Tibial artery (tissue), 4 donors: ENCODE data around the gene QSOX1.

Source experiments
- DNase-seq, 2 donors: peaks; one replicate each; pipeline ENCODE4 v3.0.0-alpha.2; 2019
- H3K27ac ChIP-seq, 2 donors: fragments of 200-600 bp; sonication (generic) in 1 of 2; 1 replicate in 1 of 2; 2 replicates in 1 of 2; pipeline ENCODE4 v1.5.1; 2018 to 2019; ENCODE audit warnings: mild to moderate bottlenecking in 1 of 2
- H3K27me3 ChIP-seq, 2 donors: fragments of 200-600 bp; sonication (generic) in 1 of 2; one replicate each; pipeline versions ENCODE4 v1.5.1 to v1.6.0; 2016 to 2019
- H3K36me3 ChIP-seq, 3 donors: fragments of 200-600 bp; sonication (generic) in 2 of 3; one replicate each; pipeline ENCODE4 v1.5.1; 2016 to 2019; ENCODE audit warnings: mild to moderate bottlenecking in 2 of 3
- H3K4me1 ChIP-seq, 4 donors: fragments of 200-600 bp; sonication (generic) in 2 of 4; 1 replicate in 3 of 4; 2 replicates in 1 of 4; pipeline ENCODE4 v1.5.1; 2016 to 2019
- H3K4me3 ChIP-seq, 2 donors: fragments of 200-600 bp; sonication (generic) in 1 of 2; 1 replicate in 1 of 2; 2 replicates in 1 of 2; pipeline ENCODE4 v1.5.1; 2018 to 2019; ENCODE audit warnings: mild to moderate bottlenecking in 2 of 2
- H3K9me3 ChIP-seq, 3 donors: fragments of 200-600 bp; sonication (generic) in 1 of 3; one replicate each; pipeline ENCODE4 v1.5.1; 2016 to 2019
- CTCF ChIP-seq, 2 experiments: fragments of 200-600 bp in 1 of 2; fragments of 450-650 bp in 1 of 2; IDR thresholded peaks; one replicate each; pipeline ENCODE4 v1.5.1; 2017 to 2019; ENCODE audit warnings: antibody characterized with exemption in 2 of 2, mild to moderate bottlenecking in 1 of 2, moderate library complexity in 1 of 2
- intact Hi-C: fragments of 100-400 bp; cut with DNase I; formaldehyde crosslinking; loops from one replicate; pipeline ENCODE4 v1.15.0; 2023; ENCODE audit warnings: low total_unique reads

Gene QSOX1

GRCh38 chr1:180218806-180219765 lies 64.4 kb downstream of the QSOX1 start:
- intact Hi-C loops, result no loop called here
- Histone ChIP-seq H3K9me3 (no peaks in the 10 kb centered on the region), H3K27ac (no peak overlapping the region), H3K27me3 (peaks cover 0 to 17% of the 10 kb centered on the region in 2 donors), H3K36me3 (no peaks in the 10 kb centered on the region), H3K4me1 (no peaks in the 10 kb centered on the region), H3K4me3 (no peak overlapping the region)
- no peak for TF ChIP-seq CTCF (IDR thresholded peaks at IDR 0.05)
- peak in 1 of 2 donors; percentile 51 for DNase-seq

- Histone ChIP-seq H3K4me3 (no peak overlapping the region), H3K27ac (no peak overlapping the region), H3K4me1 (no peaks in the 10 kb centered on the region), H3K9me3 (no peaks in the 10 kb centered on the region), H3K36me3 (no peaks in the 10 kb centered on the region), H3K27me3 (peaks cover 0 to 24% of the 10 kb centered on the region in 2 donors)
- TF ChIP-seq CTCF (IDR thresholded peaks at IDR 0.05), result no peak
- peak in 1 of 2 donors; percentile 48 for DNase-seq
- intact Hi-C loops, result no loop called here
Measured at GRCh38 chr1:180219776-180220175, 65.1 kb downstream of the QSOX1 start.

GRCh38 chr1:180221462-180221861 lies 66.8 kb downstream of the QSOX1 start:
- Histone ChIP-seq H3K27me3 (peaks cover 0 to 41% of the 10 kb centered on the region in 2 donors), H3K4me3 (no peak overlapping the region), H3K27ac (no peak overlapping the region), H3K9me3 (no peaks in the 10 kb centered on the region), H3K4me1 (no peaks in the 10 kb centered on the region), H3K36me3 (no peaks in the 10 kb centered on the region)
- TF ChIP-seq CTCF (IDR thresholded peaks at IDR 0.05), result no peak
- intact Hi-C loops, result no loop called here
- DNase-seq, result no peak

GRCh38 chr1:180224902-180225301 lies 70.2 kb downstream of the QSOX1 start:
- no peaks in the 10 kb centered on the region for H3K36me3 ChIP-seq
- peak in 1 of 2 donors; percentile 25 for DNase-seq
- no peaks in the 10 kb centered on the region for H3K9me3 ChIP-seq
- H3K4me3 ChIP-seq, result no peak overlapping the region
- no peak for TF ChIP-seq CTCF (IDR thresholded peaks at IDR 0.05)
- peaks cover 0 to 13% (median 12%) of the 10 kb centered on the region in 4 donors for H3K4me1 ChIP-seq
- H3K27ac ChIP-seq, result no peak overlapping the region
- intact Hi-C loops, result no loop called here
- H3K27me3 ChIP-seq, result peaks cover 0 to 74% of the 10 kb centered on the region in 2 donors

GRCh38 chr1:180225403-180225802 lies 70.7 kb downstream of the QSOX1 start:
- no peak for DNase-seq
- peaks cover 0 to 74% of the 10 kb centered on the region in 2 donors for H3K27me3 ChIP-seq
- H3K4me3 ChIP-seq, result no peak overlapping the region
- no peaks in the 10 kb centered on the region for H3K36me3 ChIP-seq
- H3K9me3 ChIP-seq, result no peaks in the 10 kb centered on the region
- H3K27ac ChIP-seq, result no peak overlapping the region
- H3K4me1 ChIP-seq, result peaks cover 0 to 18% (median 17%) of the 10 kb centered on the region in 4 donors
- intact Hi-C loops, result no loop called here
- no peak for TF ChIP-seq CTCF (IDR thresholded peaks at IDR 0.05)
